Stomach (tissue), 9 donors: ENCODE data around the gene ATP5PD. TPM values are rescaled to one million over a fixed set of nuclear protein-coding genes. Genes with fewer than 3 reads are reported as not detected.

Source experiments
- DNase-seq, 2 donors: peaks; one replicate each; pipeline versions ENCODE4 v3.0.0 to v3.0.0-alpha.2; 2013 to 2019
- H3K27ac ChIP-seq, 5 donors: fragments of 200-600 bp in 4 of 5; sonication (generic) in 4 of 5; one replicate each; pipeline ENCODE4 v1.5.1; 2013 to 2019; ENCODE audit warnings: mild to moderate bottlenecking in 1 of 5, moderate library complexity in 1 of 5
- H3K27me3 ChIP-seq, 3 donors: fragments of 200-600 bp; sonication (generic); one replicate each; pipeline ENCODE4 v1.5.1; 2017 to 2019; ENCODE audit warnings: mixed run types in 1 of 3
- H3K36me3 ChIP-seq, 4 donors: fragments of 200-600 bp; sonication (generic); 1 replicate in 3 of 4; 2 replicates in 1 of 4; pipeline ENCODE4 v1.5.1; 2016 to 2019
- H3K4me1 ChIP-seq, 4 donors: fragments of 200-600 bp; sonication (generic); one replicate each; pipeline ENCODE4 v1.5.1; 2016 to 2019
- H3K4me3 ChIP-seq, 4 donors: fragments of 200-600 bp; sonication (generic) in 3 of 4; one replicate each; pipeline ENCODE4 v1.5.1; 2016 to 2019; ENCODE audit warnings: mild to moderate bottlenecking in 1 of 4
- H3K9me3 ChIP-seq, 4 donors: fragments of 200-600 bp; sonication (generic); one replicate each; pipeline ENCODE4 v1.5.1; 2016 to 2019
- CTCF ChIP-seq, 7 experiments: fragments of 450-650 bp in 4 of 7; fragments of 200-600 bp in 3 of 7; sonication (generic) in 3 of 7; IDR thresholded peaks; one replicate each; pipeline ENCODE4 v1.5.1; 2016 to 2019; ENCODE audit warnings: antibody characterized with exemption in 7 of 7, control low read depth in 2 of 7, mild to moderate bottlenecking in 1 of 7
- EP300 ChIP-seq: sonication (generic); formaldehyde crosslinking; IDR thresholded peaks from one replicate; pipeline ENCODE4 v1.6.1; 2017; ENCODE audit warnings: antibody characterized with exemption
- POLR2A ChIP-seq, 4 donors: fragments of 450-650 bp; IDR thresholded peaks; one replicate each; pipeline ENCODE4 v1.6.1; 2016; ENCODE audit warnings: antibody characterized with exemption in 4 of 4, control low read depth in 2 of 4, mild to moderate bottlenecking in 1 of 4, moderate library complexity in 1 of 4
- POLR2AphosphoS5 ChIP-seq, 3 donors: sonication (generic); formaldehyde crosslinking; IDR thresholded peaks; one replicate each; pipeline ENCODE4 v1.6.1; 2016; ENCODE audit warnings: antibody characterized with exemption in 3 of 3
- WGBS, 5 donors: extraction: QIAGEN DNeasy Blood & Tissue Kit in 3 of 5; methylation state at CpG; one replicate each; pipeline versions ENCODE4 v1.1.5 to v1.1.7; 2013 to 2018; 5-methylcytosine and 5-hydroxymethylcytosine counted together
- intact Hi-C: fragments of 100-400 bp; cut with DNase I; formaldehyde crosslinking; loops from one replicate; pipeline ENCODE4 v1.15.1; 2023; ENCODE audit warnings: low total_unique reads
- polyA plus RNA-seq, 3 donors: library from polyadenylated mRNA; stranded (reverse); fragments of 200-250 nt; gene quantifications; one replicate each; pipeline ENCODE4 v1.2.3, GENCODE V29; 2013
- total RNA-seq, 5 donors: library from RNA; depleted of rRNA; stranded (reverse); fragments of >200 nt; gene quantifications; one replicate each; pipeline versions ENCODE4 v1.1.0 to v1.2.3, GENCODE V29; 2014 to 2016
- donor health status: healthy with polysubstance abuse.
- donor health status: Bipolar disorder and iron deficiency.
- donor health status: healthy.

The ATP5PD gene
- total and polyA plus RNA-seq, 8 donors: 77.0 to 681 (median 286) TPM

- TF ChIP-seq POLR2A (IDR thresholded peaks at IDR 0.05) (no peak), POLR2AphosphoS5 (IDR thresholded peaks at IDR 0.05) (no peak), CTCF (IDR thresholded peaks at IDR 0.05) (no peak), EP300 (no peak)
- DNase-seq: no peak
- Histone ChIP-seq H3K36me3 (no peaks in the 10 kb centered on the region), H3K27me3 (no peaks in the 10 kb centered on the region), H3K4me1 (peaks cover 25 to 42% (median 29%) of the 10 kb centered on the region in 4 donors), H3K4me3 (no peak overlapping the region), H3K27ac (peak overlapping the region in 4 of 5 donors; percentile 81 to 87 (median 82)), H3K9me3 (no peaks in the 10 kb centered on the region)
- 69 to 89% (median 77%) methylated on average over 7 to 8 of the region's 8 CpGs for WGBS, 5 donors
- intact Hi-C loops: no loop called here
These were observed 32.2 kb upstream of the ATP5PD start for GRCh38 chr17:75079023-75079373.

GRCh38 chr17:75078284-75079022 is 31.7 kb upstream of the ATP5PD start:
- TF ChIP-seq EP300 (no peak), POLR2A (IDR thresholded peaks at IDR 0.05) (no peak), CTCF (IDR thresholded peaks at IDR 0.05) (no peak), POLR2AphosphoS5 (IDR thresholded peaks at IDR 0.05) (no peak)
- peak in 1 of 2 donors; percentile 54 for DNase-seq
- no peak overlapping the region for H3K4me3 ChIP-seq

GRCh38 chr17:75077496-75078283 is 30.9 kb upstream of the ATP5PD start:
- peak overlapping the region; percentile 77 to 87 (median 82) for H3K27ac ChIP-seq
- H3K4me1 ChIP-seq: peaks cover 25 to 37% (median 29%) of the 10 kb centered on the region in 4 donors
- H3K9me3 ChIP-seq: no peaks in the 10 kb centered on the region
- no peaks in the 10 kb centered on the region for H3K36me3 ChIP-seq
- TF ChIP-seq POLR2AphosphoS5 (IDR thresholded peaks at IDR 0.05) (peak; percentile 19 to 55 (median 29)), CTCF (IDR thresholded peaks at IDR 0.05) (peak in 2 of 7 experiments; percentile 12 to 26), POLR2A (IDR thresholded peaks at IDR 0.05) (no peak), EP300 (no peak)
- peak overlapping the region; percentile 37 to 49 (median 45) for H3K4me3 ChIP-seq
- intact Hi-C loops: no loop called here
- peak; percentile 83 to 89 for DNase-seq
- no peaks in the 10 kb centered on the region for H3K27me3 ChIP-seq
- 7 to 21% (median 8%) methylated on average over 8 to 53 of the region's 53 CpGs for WGBS, 5 donors

More at GRCh38 chr17:75078284-75079022, 31.7 kb upstream of the ATP5PD start:
- H3K27me3 ChIP-seq: no peaks in the 10 kb centered on the region
- intact Hi-C loops: no loop called here
- WGBS, 5 donors: 48 to 63% (median 54%) methylated on average over 13 to 17 of the region's 17 CpGs
- no peaks in the 10 kb centered on the region for H3K36me3 ChIP-seq
- H3K9me3 ChIP-seq: no peaks in the 10 kb centered on the region
- H3K27ac ChIP-seq: peak overlapping the region; percentile 77 to 87 (median 82)
- H3K4me1 ChIP-seq: peaks cover 25 to 37% (median 29%) of the 10 kb centered on the region in 4 donors

GRCh38 chr17:75077072-75077495 is 30.3 kb upstream of the ATP5PD start:
- intact Hi-C loops: no loop called here
- H3K27ac ChIP-seq: peak overlapping the region; percentile 77 to 87 (median 82)
- H3K27me3 ChIP-seq: no peaks in the 10 kb centered on the region
- no peak for DNase-seq
- 15 to 93% (median 18%) methylated on average over 2 to 30 of the region's 30 CpGs; no CpG with 5 or more reads in 1 of the 5 donors for WGBS, 5 donors
- H3K9me3 ChIP-seq: no peaks in the 10 kb centered on the region
- no peaks in the 10 kb centered on the region for H3K36me3 ChIP-seq
- H3K4me1 ChIP-seq: peaks cover 25 to 37% (median 29%) of the 10 kb centered on the region in 4 donors
- TF ChIP-seq POLR2AphosphoS5 (IDR thresholded peaks at IDR 0.05) (no peak), CTCF (IDR thresholded peaks at IDR 0.05) (no peak), EP300 (no peak), POLR2A (IDR thresholded peaks at IDR 0.05) (no peak)
- peak overlapping the region; percentile 37 to 49 (median 45) for H3K4me3 ChIP-seq
